Stimulated activated CD4-positive, alpha-beta T cell treated with anti-CD3 and anti-CD28 coated beads, TNF-alpha, amount 100 ng/mL, for 24 hours (primary cell): ENCODE data around the gene RPL10A.
A peak's percentile ranks its signal among the peaks of the same experiment; 100 is the strongest.

Experiments
- DNase-seq, 3 experiments: peaks; one replicate each; pipeline ENCODE4 v3.0.0-alpha.2; 2020; ENCODE audit warnings: low read depth in 3 of 3

Gene RPL10A

DNA sequence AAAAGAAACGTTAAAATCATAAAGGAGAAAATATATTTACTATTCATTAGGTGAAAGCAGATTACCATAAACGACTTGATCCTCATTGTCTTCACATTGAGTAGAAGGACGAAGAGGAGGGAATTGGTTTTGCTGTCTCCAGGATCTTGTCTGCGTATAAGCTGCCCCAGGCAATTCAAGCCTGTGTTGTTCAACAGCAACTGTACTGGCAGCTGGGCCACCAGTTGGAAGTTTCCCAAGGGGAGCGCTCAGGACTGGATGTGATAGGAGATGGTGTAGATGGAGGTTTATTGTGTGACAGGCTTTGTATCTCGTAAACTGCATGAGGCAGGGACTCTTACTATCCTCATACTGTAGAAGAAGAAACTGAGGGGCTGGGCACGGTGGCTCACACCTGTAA, 20.0 kb upstream of the RPL10A start:
- DNase-seq, result no peak

DNA sequence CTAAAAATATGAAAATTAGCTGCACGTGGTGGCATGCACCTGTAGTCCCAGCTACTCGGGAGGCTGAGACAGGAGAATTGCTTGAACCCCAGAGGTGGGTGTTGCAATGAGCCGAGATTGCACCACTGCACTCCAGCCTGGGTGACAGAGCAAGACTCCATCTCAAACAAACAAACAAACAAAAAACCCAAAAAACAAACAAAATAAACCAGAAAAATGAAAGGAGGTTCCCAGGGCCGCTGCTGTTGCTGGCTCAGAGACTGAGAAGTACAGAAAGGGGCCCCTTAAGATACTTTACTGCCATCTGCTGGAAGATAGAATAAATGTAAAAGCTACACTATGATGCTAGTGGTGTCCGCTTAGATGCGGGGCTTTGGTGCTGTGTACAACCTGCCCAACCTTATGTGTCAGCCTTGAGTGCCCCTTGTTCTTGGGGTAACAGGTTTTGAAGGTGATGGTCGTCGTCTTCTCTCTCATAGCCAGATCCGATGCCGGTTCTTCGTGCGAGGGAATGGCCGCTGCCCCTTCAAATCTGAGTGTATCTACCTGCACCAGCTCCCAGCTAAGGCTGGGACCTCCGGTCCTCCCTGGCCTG, 18.8 kb upstream of the RPL10A start:
- DNase-seq, result peak in 1 of 3 experiments; percentile 17

DNA sequence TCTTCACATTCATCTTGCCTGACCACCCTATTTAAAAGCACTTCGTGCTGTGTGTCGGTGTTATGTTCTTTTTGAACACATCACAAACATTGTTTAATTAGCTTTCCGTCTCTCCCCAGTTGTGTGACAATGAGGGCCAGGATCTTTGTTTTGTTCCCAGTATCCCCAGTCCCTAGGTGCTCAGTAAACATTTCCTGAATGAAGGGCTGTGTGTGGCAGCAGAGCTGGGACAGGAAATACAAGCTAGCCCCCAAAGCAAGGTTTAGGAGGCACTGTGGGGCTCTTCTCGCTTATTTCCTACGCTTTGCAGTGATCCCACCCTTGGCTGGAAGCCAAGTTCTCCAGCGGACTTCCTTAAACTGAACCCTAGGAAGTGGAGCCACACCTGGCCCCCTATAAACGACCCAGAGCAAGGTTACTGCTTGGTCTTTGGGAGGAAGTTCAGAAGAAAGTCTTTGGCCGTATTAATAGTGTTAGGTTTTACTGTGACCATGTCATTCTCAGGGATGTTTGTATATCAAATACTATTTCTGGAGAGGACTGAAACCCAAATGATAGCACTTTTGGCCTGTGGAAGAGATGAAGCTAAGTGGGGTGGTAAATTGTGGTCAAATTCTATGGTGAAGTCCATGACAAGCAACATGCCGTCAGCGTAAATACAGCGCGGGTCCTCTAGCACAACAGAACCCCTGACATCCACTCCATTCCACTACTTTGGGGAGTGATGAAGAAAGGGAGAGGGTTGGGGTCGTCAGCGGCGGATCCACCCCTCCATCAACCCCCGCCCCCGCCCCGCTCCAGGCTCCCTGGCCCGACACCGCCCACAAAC, 16.6 kb upstream of the RPL10A start:
- no peak for DNase-seq

DNA sequence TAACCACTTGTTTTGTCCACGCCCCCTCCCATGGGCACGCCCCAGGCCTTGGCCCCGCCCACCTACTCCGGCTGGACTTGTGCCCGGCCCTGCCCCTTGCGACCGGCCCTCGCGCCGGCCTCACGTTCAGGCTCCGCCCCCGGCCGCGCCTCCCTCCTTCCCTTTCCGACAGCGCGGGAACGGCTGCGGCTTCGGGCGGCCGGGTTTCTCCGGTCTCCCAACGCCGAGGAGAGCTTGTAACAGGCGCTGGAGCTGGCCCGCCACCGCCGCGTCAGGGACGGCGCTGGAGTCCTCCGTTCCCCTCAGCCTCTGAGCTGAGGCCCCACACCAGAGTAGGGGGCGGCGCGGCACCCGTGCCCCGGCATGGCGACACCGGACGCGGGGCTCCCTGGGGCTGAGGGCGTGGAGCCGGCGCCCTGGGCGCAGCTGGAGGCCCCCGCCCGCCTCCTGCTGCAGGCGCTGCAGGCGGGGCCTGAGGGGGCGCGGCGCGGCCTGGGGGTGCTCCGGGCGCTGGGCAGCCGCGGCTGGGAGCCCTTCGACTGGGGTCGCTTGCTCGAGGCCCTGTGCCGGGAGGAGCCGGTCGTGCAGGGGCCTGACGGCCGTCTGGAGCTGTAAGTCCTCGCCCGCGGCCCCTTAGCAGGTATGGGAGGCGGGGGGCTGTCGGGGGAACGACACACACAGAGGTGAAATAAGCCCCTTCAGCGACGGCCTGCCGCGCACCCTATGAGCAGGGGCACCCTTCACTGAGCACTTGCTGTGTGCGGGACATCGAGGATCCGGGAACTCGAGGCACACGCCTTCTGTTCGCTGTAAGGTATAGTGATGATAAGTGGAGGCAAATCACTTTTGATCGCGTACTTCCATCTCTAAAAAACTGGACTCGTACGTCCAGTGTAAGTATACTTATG, 15.8 kb upstream of the RPL10A start, which contains the start of gene FANCE:
TSS of gene FANCE (plus strand) at position 156 of the 908 bp plus-strand sequence. CDS start at position 364, 208 bp downstream.
- DNase-seq, result peak; percentile 83 to 98 (median 85)

DNA sequence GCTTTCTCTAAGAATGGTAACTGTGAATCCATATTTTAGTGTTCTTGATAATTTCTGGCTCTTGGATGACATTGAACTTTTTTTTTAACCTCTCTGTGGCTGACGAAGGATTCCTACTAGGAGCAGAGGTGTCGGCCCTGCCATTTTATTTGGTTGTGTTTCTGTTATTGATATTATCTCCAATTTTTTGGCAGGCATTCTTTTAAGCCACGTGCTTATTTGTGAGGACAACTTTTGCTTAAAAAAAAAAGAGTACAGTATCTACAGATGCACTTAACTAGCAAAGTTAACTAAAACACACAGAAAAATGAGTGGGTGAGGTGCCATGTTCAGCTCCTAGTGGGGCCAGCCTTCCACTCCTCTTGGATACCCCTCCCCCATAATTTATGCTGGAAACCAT, 15.0 kb upstream of the RPL10A start:
- DNase-seq, result no peak

DNA sequence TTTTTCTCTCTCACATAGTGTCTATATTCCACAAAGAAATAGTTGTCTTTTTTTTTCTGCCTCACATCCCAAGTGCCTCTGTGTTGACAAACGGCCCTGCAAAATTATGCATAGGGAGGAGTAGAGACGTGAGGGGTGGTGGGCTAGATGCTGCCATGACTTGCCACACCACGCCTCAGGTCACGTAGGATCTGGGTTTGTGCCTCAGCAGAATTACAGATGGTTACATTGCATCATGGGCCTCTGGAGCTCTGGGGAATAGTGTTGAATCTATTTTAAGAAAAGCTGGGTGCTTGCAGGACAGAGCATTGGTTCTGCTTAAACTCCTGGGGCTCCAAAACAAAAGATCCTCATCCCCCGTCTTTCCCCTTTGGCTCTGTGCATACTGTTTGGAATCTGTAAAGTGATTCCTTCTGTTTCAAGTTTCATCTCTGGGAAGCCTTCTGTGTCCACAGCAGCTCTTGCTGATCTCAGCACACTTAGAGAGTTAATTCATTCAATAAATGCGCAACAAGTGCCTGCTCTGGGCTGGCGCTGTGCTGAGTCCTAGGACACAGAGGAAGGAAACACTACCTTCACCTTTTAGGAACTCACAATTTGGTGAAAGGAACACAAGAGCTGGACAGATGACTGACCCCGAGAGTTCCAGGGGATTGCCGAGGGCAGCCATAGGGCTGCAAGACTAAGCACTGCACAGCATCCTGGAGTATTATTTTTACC, 13.7 kb upstream of the RPL10A start:
- no peak for DNase-seq

DNA sequence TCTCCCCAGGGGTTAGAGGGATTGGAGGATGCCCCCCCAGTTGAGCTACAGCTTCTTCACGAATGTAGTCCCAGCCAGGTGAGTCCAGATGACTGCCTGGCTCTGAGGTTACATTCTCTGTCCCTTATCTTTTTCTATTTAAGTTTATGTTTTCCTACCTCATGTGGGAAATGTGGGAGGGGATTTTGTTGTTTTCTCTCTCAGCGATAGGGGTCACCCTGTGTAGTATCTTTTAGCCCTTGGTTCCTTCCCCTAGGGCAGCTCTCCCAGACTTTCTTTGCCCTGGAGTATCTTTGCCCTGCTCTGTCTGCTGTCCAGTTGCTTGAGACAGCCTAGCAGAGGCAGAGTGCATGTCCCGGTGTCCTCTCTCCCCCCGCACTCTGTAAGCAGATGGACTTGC, 10.3 kb upstream of the RPL10A start:
- no peak for DNase-seq

DNA sequence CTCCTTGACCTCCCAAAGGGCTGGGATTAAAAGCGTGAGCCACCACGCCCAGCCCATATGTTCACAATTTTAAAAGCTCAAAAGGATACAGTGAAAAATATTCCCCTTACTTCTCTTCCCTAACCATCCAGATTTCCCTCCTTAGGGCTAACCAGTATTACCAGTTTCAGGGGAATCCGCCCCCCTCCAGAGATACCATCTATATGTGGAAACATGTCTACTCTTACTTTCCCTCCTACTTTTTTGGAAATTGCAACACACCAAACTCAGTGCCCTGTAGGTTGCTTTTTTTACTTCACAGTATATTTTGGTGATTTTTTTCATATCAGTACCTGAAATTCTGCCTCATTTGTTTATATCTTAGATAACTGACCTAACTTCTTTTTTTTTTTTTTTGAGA, 6.9 kb upstream of the RPL10A start:
- DNase-seq, result no peak

DNA sequence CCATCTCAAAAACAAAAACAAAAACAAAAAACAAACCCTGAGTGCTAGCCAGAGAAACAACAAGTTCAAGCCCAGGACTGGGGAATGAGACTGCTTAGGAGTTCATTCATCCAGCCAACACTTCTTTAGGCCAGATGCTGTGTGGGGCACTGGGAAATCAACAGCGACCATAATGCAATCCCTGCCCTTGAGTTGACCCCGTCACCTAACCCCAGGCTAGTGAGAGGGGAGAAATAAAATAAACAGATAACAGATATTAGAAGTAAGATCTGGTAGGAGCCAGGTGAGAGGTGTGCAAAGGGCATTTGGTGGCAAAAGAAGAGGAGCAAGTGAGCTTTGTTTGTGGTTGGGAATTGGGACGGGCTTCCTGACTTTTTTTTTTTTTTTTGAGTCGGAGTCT, 4.9 kb upstream of the RPL10A start:
- no peak for DNase-seq

DNA sequence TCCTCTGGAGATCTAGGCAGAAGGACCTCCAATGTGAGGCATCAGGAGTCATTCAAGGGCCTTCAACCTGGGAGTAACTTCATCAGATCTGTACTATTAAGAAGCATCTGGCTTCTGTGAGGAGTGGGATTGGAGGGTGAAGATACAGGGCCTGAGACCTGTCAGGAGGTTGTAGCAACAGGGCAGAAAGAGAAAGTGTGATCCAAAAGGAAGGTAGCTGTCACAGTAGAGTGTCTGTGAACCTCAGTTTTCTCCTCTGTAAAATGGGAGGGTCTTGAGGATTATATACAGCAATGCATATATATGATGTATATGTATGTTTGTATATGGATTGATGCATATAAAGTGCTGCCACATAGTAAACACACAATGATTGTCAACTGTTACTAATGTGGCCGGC, 2.6 kb upstream of the RPL10A start:
- DNase-seq, result no peak

DNA sequence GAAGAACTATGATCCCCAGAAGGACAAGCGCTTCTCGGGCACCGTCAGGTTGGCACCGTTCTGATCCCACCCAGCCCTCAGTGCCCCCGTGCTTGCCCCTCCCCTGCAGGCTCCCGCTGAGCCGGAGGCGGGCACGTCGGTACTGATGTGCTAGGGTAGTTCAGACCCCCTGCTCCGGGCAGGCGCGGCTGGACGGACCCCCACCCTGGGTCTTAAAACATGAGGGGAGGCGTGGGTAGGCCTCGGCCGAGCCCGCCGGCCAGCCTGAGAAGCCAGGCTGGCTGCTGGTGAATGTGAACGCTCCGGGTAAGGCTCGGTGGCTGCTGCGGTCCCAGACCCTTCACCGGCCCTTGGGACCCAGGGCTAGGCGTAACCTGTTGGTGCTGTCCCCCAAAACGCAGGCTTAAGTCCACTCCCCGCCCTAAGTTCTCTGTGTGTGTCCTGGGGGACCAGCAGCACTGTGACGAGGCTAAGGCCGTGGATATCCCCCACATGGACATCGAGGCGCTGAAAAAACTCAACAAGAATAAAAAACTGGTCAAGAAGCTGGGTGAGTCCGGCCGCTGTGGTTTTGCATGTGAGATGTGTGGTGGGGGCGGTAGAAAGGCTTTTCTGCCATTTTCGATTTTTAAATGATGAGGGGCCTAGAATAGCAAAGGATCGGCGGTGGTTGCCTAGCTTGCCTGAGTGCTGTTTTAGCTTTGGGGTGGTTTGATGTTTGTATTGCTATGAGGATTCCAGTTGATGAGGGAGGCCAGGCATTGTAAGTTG, 964 bp downstream of the RPL10A start:
- DNase-seq, result peak in 1 of 3 experiments; percentile 39

DNA sequence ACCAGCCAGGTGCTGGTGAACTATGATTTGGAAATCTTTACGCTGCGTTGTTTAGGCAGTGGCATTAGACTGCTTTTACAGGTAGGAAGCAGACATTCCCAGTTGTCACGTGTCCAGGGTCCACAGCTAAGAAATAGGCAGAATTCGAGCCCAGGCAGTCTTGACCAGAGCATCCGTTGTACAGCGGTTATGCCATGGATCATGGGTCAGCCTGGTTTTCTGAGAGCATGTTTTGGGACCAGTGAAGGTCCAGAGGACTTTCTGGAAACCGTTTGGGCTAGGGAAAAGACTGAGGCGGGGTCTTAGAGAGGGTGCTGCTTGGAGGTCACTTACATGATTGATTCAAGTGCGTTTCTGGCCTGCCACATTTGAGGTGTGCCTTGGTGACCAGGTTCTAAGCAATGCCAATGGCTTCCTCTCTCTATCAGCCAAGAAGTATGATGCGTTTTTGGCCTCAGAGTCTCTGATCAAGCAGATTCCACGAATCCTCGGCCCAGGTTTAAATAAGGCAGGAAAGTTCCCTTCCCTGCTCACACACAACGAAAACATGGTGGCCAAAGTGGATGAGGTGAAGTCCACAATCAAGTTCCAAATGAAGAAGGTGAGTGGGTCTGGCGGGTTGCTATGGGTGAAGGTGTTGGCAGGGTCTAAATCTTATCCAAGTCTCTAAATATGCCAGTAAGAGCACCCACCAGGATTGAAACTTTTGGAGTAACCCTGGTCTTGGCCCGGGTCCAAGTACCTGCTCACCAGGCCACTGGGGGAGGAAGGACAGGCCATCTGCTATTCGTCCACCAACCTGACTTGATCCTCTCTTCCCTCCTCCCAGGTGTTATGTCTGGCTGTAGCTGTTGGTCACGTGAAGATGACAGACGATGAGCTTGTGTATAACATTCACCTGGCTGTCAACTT, 1.8 kb downstream of the RPL10A start:
- peak in 1 of 3 experiments; percentile 25 for DNase-seq

DNA sequence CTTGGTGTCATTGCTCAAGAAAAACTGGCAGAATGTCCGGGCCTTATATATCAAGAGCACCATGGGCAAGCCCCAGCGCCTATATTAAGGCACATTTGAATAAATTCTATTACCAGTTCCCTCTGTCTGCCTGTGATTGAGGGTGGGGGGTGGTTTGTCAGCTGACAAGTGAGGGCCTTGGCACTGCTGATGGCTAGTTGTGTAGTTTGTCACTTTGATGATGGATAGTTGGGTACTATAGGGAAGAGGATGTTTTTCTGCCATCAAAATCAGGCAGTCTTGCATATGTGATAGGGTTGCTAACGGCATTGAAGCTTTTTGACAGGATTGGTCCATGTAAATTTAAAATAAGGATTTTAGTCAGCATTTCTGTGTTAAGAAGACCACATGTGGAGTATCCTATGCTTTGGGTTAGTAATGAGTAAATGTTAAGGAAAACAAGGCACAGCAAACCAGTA, 2.5 kb downstream of the RPL10A start:
- DNase-seq, result no peak

DNA sequence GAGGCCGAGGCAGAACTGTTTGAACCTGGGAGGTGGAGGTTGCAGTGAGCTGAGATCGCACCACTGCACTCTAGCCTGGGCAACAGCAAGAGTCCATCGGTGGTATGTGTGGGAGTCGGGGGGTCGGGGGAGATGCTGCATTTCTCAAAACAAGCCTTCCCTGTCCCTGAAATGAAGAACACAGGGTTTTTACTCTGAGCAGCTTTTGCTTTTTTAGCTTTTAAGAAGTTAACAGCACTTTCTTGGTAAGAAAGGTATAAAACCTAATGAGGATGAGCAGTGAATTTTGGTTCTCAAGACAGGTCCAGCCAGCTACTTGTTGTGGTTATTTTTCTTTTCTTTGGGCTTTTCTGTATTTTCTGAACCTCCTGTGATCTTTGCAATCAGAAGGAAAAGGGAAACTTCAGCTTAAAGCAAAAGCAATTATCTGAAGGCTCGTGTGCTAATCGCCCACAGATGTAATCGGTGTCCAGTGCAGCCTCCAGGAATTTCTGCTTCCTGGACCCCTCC, 3.7 kb downstream of the RPL10A start:
- DNase-seq, result no peak

DNA sequence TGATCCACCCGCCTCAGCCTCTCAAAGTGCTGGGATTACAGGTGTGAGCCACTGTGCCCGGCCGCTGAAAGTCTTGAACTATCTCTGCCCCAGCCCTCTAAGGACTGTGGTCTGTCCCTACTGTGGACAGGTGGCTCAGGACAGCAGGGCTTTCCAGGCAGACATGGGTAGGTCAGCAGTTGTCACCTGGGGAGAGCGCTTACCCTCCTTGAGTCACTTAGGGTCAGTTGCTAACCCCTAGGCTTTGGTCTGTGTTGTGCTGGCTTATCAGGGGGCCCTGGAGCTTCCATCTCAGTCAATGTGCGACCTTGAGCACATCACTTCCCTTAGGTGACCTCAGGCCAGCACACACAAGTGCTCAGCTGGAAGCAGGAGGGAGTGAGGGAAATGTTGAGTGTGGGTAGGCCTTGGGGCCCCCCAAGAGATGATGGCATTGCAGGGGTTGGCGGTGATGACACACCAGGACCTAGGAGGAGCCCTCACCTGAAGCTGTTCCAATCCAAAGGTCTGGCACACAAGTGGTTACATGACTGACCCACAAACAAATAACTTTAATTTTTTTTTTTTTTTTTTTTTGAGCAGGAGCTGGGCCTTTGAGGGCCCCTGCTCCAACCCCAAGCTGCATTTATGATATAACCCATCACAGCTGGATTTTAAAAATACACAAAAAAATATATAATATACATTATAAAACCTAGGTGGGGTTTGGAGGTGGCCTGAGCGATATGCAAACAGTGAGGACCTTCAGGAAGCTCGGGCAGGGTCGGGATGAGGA, 5.1 kb downstream of the RPL10A start:
- peak in 1 of 3 experiments; percentile 38 for DNase-seq

DNA sequence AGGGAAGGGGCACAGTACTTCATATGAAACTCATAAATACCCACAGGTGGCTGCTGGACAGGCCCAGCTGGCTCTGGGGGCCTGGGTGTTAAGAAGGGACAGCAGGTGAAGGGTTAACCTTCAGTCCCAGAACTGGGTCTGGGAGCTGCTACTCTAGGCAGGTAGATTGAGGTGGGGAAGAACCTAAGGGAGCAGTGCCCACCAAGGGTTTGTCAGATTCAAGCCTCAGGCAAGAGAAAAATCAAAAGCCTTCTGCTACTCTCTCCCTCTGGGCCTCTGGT, 5.6 kb downstream of the RPL10A start:
- DNase-seq, result peak in 1 of 3 experiments; percentile 17

DNA sequence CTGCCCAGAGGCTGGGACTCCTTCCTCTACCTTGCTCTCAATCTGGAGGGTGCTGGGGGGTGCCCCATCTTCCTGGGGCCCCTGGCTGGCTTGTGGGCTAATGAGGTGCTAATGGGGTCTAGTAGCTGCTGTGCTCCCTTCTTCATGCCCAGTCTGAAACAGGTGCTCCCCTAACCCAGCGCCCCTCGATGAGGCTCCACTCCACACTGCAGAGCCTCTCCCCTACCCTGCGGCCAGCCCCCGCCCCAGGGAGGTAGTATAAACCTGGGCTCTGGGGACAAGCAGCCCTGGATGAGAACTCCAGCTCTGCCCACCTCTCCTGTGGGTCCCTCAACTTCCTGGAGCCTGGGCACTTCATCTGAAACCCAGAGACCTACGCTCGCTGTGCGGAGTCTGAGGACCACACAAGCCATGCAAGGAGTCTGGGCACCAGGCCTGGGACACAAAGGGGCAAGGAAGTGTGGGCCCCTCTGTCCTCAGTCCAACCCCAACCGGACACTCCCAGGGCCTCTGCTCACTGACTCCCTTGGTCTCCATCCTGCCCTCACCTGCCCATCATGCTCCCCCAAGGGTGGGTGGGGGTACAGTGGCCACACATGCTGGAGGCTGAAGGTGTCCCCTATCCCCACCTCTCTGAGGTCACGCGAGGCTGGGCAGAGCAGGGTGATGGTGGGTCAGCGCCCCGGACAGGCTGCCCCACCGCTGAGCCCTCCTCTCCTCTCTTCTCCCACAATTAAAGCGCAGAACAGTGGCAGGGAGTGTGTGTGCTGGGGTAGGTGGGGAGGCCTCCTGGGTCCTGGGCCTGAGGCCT, 6.1 kb downstream of the RPL10A start:
- peak in 1 of 3 experiments; percentile 41 for DNase-seq
